ENCODE data around the gene LRCH3.
"Not testable (repeated sequence)": the region's sequence is repeated elsewhere in the genome, so short reads cannot be mapped to it uniquely, and the experiment has no call there.

Gene LRCH3

DNA sequence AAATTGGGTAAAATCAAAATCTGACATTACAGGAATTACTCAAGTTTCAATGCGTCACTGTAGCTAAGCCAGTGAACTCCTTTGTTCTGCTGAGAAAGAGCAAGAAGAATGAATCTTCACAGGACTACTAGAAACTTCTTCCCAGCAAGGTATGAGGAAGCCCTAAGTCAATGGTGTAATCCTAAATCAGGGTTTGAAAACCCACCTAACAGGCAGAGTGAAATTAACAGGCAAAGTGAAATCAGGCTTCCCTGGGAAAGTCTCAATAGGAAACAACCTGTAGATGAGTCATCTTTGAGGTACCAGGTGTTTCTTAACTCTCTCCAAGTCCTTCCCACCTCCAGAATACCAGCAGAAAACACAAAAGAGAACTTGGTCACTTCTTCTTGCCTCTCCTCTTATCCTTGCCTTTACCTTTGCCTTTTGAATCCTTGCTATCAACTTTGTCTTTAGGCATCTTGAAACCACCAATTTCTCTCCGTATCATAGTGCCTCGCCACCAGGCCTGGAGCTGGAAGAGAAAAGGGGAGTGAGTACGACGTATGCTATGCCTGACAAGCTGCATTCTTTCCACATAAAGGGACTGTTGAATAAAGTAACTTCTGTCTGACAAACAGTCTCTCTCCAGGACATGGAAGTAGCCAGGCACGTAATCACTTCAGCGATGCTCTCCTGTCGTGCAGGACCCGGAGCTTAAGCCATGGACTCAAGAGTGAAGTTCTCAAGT, 98.3 kb downstream of the LRCH3 start:
- DNase-seq = no peak

DNA sequence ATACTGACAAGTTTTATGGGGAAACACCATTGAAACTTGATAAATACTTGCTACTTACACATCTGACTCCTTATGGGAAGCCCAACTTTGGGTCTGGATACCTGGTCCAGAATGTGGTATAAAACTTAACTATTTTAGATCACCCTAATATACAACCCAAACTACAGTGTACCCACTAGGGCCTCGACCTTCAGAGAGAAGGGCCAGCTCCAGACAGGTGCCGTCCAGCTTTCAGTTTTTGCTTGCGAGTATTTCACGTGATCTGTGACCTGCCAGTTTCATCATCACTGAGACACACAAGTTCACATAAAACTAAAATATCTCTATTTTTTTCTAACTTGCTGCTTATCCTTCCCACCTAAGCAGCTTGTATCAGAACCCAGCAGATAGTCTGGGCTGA, 99.6 kb downstream of the LRCH3 start:
- DNase-seq = no peak

DNA sequence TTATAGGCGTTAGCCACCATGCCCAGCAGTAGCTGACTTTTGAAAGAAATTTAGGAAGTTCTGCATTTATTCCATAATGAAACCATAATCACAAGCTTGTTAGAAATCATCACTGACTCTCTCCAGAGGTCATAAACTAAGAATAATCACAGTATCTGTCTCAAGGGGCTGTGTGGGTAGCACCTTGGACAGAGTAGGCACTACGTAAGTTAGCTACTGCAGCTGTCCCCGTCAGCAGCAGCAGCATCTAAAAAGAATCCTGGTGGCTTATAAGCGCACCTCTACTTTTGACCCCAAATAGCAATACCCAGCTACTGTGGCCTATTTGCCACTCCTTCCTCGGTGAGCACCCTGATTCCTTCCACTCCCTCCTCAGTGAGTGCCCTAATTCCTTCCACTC, 101.1 kb downstream of the LRCH3 start:
- no peak for DNase-seq

DNA sequence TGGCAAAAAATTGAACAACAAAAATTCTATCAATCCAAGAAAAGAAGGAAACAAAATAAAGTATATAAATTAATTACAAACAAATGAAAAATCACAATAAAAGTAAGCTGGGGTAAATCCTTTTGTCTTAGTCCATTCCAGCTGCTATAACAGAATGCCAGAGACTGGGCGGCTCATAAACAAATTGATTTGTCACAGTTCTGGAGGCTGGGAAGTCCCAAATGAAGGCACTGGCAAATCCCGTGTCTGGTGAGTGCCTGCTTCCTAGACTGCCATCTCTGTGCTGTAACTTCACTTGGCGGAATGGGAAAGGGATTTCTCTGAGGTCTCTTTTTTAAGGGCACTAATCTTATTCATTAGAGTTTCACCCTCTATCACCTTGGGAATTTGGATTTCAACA, 105.4 kb downstream of the LRCH3 start:
- no peak for DNase-seq

DNA sequence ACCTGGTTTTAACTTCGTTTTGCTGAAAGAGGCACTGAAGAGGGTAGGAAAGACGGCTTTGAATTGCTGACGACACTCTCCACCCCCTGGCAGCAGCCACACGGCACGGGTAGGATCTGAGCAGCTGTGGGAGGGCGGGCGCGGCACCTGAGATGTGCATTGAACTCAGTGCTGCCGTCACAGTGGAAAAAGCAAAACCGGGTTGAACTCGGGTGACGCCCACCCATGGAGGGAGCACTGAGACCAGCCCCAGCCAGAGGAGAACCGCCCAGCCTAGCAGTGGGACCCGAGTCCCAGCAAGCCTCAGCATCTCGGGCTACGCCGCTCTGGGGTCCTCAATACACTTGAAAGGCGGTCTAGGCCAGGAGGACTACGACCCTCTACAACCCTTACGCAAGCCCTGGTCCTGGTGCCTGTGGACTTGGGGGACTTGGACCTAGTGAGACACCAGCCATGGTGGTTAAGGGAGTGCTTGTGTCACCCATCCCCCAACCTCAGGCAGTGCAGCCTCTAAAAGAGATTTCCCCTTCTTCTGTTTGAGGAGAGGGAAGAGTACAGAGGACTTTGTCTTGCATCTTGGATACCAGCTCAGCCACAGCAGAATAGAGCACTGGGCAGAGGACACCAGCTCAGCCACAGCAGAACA, 108.9 kb downstream of the LRCH3 start:
- DNase-seq = no peak

DNA sequence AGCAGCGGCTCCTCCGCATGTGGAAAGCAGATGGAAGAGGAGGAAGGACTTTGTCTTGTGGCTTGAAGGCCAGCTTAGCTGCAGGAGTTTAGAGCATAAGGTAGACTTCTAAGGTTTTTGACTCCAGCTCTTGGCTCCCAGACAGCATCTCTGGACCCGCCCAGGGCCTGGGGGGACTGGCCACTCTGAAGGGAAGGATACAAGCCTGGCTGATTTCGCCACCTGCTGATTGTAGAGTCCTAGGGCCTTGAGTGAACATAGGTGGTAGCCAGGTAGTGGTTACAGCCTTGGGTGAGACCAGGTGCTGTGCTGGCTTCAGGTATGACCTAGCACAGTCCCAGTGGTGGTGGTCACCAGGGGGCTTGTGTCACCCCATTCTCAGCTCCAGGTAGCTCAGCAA, 110.6 kb downstream of the LRCH3 start:
- DNase-seq = no peak

DNA sequence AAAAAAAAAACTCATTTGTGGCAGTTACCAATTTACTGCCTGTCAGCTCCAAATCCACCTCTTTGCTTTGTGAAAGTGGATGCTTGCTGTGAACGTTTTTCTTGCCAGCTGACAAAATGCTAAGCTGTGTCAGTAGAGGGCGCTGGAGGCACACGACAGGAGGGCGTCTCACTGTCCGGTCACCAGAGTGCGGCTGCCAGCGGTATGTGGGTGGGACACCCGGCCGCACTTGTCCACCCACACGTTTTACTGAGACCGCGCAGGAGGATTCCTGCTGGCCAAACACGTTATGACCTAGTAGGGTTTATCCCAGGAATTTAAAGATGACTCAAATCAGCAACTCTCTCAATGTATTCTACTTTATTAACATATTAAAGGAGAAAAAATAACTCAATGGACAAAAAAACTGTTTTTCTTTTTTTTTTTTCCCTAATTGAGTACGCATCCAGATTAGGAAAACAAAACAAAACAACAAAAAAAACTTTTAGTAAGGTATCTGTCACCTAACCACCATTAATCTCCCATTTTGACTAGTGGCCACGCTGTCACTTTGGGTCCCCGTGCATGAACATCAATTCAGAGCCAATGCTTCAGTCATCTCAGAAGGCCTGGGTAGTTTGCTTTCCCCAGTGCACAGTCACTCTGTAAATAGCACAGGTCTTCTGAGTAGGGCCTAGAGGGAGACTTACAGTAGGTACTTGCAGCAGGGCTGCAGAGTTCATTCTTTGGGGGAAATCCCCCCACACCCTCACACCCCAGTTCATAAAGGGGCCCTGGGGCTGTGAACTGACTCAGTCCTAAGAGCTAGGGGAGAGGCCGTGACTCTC, 115.2 kb downstream of the LRCH3 start:
- DNase-seq = peak; percentile 76

DNA sequence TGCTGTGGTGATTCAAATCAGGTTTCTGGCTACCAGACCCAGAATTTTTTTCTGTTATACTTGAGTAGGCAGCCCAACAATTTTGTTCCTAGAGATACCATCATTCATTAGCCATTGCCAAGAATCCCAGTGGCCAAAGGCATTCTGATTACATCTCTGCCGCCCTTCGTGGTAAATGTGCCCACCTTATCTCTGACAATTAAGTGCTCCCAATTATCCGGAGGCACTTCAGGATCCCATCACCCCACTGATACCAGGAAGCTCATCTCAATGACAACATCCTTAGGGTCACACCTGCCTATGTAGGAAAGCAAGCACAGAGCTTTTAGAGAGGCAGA, 115.8 kb downstream of the LRCH3 start:
- DNase-seq = no peak

DNA sequence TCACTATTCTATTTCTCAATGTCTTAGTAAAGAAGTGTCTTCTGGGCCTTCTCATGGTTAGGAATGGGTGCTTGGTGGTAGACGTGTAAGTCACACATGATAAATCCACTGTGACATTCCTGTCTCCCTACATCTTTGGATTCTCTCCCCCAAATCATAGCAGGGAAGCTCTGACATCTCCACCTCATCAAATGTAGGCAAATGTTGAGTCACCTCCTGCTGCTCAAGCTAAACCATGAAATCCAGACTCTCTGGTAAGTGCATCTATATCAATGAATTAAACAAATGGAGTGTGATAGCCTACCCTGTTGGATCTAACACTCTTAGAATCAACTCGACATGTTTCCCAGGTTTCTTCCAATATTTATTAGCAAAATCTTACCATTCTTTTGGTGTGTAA, 116.1 kb downstream of the LRCH3 start:
- no peak for DNase-seq

DNA sequence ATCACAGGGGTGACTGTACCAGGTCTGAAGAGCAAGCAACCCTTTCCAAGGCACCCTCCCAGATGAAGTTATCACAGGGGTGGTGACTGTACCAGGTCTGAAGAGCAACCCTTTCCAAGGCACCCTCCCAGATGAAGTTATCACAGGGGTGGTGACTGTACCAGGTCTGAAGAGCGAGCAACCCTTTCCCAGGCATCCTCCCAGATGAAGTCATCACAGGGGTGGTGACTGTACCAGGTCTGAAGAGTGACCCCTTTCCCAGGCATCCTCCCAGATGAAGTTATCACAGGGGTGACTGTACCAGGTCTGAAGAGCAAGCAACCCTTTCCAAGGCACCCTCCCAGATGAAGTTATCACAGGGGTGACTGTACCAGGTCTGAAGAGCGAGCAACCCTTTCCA, 117.5 kb downstream of the LRCH3 start:
- DNase-seq = not testable (repeated sequence)

DNA sequence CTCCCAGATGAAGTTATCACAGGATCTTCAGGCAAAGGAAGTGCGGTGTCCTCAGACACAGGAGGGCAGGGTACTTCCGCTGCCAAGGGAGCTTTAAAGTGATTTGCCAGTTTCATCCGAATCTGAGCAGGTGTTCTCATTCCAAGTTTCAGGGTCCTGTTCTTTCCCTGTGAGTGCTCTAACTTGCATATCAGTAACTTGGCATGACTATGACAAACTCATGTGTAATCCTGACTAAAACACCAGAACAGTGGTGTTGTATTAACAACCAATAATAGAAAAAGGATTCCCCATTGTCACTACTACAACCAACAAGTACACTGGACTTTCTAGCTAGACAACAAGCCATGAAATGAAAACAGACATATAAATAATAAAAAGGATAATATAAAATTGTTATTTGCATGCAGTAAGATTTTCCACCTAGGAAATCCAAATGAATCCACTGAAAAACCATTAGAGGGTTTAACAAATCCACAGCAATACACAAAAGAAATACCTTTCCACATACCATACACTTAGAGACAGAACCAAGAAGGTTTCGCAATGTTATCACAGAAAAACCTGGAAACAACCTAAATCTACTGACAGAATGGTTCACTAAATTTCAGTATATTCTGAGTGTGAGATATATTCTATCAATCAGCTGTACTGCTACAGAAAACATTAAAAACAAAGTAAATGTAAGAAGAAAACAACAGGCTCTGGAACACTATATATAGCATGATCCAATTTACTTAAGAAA, 118.1 kb downstream of the LRCH3 start:
- no peak for DNase-seq

DNA sequence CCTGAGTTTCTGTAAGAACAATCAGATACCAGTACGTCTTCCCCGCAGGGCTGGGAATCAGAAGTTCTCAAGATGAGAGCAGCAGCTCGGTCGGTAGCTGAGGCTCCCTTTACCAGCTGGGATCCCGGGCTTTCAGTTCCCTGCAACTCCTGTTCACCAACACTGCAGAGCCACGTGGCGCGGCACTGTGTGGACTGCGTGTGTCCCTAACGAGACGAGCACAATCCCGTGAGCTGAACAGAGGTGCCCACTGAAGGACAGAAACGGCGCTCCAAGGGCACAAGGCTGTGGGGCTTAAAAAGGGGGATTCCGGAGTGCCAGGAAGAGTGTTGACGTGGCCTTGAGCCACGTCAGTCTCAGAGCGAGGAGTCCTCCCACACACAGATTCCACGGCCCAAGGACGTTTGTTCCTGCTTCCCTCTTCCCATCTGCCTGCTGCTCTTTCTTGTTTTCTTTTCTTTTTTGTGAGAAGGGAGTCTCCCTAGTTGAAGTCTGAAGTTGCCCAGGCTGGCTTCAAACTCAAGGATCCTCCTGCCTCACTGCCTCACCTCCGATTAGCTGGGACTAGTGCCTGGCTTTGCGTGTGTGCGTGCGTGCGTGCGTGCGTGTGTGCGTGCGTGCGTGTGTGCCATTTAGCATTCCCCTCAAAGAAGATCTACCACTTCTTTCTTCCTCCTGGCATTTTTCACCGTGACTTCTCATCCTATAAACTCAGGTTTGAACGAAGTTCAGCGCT, 121.9 kb downstream of the LRCH3 start:
- DNase-seq = no peak

DNA sequence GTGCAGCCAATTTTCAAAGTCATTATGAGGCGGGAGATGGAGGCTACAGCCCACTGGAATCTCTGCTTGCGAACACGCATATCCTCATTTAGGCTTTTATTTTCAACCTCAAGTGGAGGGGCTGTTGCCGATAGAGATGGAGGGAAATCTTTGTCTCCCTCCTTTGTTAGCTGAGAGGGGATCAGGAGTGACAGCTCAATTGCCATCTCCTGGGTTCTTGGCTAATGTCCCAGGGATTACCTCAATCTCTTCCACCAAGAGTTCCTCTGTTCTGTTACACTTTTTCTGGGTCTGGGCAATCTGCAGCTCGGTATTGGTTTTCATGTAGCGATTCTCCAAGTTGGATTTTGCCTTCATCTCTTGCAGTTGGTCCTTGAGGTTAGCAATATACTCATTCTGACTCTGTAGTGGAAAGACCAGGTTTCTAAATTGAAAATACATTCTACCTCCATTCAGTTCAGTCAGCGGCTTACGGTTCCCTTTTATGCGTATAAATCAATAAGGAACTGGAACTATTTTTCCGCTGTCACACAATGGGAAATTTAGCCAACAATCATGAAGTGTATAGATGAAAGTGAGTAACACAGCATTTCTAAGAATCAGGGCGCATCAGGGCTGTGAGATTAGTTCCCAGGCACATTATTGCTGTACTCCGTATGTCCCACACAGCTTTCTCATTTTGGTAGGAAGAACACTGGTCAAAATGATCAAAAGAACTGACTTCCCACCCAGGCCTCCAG, 122.8 kb downstream of the LRCH3 start:
- DNase-seq = no peak

DNA sequence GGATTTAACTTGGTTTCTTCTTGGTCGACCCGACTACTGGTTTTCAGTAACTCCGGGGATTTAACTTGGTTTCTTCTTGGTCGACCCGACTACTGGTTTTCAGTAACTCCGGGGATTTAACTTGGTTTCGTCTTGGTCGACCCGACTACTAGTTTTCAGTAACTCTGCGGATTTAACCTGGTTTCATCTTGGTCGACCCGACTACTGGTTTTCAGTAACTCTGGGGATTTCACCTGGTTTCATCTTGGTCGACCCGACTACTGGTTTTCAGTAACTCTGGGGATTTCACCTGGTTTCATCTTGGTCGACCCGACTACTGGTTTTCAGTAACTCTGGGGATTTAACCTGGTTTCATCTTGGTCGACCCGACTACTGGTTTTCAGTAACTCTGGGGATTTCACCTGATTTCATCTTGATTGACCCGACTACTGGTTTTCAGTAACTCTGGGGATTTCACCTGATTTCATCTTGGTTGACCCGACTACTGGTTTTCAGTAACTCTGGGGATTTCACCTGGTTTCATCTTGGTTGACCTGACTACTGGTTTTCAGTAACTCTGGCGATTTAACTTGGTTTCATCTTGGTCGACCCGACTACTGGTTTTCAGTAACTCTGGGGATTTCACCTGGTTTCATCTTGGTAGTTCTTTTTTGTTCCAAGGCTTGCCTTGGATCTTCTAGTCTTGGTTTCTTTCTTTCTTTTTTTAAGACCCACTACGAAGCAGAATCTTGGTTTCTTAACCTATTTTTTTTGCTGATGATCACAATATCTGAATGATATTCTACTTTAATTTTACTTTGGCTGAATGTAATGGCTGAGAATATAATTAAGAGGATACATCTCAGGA, 130.6 kb downstream of the LRCH3 start:
- not testable (repeated sequence) for DNase-seq

DNA sequence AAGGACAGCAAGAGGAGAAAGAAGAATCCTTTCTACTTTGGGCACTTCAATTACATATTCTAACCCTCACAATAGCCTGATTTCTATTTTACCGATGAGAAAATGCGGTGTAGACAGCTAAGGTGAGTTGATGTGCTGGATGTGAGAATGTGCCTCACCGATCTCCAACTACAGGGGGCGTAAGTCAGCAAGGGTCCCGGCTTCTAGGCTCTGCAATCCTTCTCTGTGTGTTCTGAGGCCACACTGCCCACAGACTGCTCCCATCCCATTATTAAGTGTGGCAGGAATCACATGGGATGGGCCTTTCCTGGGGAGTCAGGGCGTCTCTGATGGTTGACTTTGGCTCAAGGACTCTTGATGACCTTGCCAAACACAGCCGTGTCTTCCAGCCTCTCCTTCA, 135.4 kb downstream of the LRCH3 start:
- DNase-seq = no peak

DNA sequence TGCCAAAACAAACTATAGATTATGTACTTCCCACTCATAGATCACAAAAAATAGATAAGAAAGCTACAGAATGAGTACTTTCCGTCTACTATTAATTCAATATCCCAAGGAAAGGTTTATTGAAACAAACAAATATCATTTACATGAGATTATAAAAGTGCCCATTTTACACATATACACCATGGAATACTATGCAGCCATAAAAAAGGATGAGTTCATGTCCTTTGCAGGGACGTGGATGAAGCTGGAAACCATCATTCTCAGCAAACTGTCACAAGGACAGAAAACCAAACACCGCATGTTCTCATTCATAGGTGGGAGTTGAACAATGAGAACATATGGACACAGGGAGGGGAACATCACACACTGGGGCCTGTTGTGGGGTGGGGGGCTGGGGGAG, 136.5 kb downstream of the LRCH3 start:
- DNase-seq = not testable (repeated sequence)

DNA sequence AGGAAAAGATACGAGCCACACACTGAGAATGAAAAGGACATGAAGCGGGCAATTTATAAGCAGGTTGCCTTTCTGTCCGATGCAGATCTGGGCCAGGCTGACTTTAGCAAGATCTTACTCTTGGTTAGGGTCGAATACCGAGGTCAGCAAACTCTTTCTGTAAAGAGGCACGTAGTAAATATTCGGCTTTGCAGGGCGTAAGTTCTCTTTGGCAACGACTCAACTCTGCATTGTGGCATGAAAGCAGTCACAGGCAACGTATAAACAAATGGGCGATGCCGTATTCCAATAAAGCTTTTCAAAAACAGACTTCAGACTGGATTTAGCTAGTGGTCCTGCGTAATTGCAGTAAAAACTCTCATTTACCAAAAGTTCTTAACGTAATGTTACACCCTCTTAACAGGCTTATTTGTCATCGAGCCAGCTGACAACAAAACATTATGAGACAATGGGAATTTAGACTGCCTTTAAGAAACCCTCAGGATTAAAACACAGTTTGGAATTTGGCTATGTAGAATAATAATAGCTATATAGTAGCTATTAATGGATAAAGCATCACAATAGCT, 145.8 kb downstream of the LRCH3 start:
- DNase-seq = peak; percentile 25
